PFSK-1 (cell line): ENCODE measurements around the gene CLDN10.

Source experiments
- FOXP2 ChIP-seq: optimal IDR thresholded peaks from 2 replicates; pipeline ENCODE3; 2011; ENCODE audit warnings: borderline replicate concordance, control low read depth, inconsistent platforms; ENCODE audit not compliant: insufficient read depth; ENCODE audit errors: extremely low read length, extremely low read depth
- POLR2AphosphoS5 ChIP-seq: IDR thresholded peaks from 2 replicates; pipeline ENCODE4 v1.6.1; 2012; ENCODE audit warnings: low read depth, mild to moderate bottlenecking, control low read depth, low read length, moderate library complexity
- REST ChIP-seq, 2 experiments: IDR thresholded peaks; 2 replicates each; pipeline versions ENCODE4 v1.6.1 to v1.8.0; 2011 to 2012; ENCODE audit warnings: low read depth in 2 of 2, low read length in 2 of 2, control low read depth in 1 of 2, inconsistent platforms in 1 of 2, mild to moderate bottlenecking in 1 of 2, moderate library complexity in 1 of 2; ENCODE audit not compliant: insufficient read depth in 1 of 2
- SIN3A ChIP-seq: IDR thresholded peaks from 2 replicates; pipeline ENCODE4 v1.6.1; 2012; ENCODE audit warnings: mild to moderate bottlenecking, low read length, moderate library complexity, borderline replicate concordance; ENCODE audit not compliant: insufficient read depth
- TAF1 ChIP-seq: IDR thresholded peaks from 2 replicates; pipeline ENCODE4 v1.6.1; 2012; ENCODE audit warnings: low read length, control low read depth, borderline replicate concordance; ENCODE audit not compliant: insufficient read depth

The CLDN10 gene

DNA sequence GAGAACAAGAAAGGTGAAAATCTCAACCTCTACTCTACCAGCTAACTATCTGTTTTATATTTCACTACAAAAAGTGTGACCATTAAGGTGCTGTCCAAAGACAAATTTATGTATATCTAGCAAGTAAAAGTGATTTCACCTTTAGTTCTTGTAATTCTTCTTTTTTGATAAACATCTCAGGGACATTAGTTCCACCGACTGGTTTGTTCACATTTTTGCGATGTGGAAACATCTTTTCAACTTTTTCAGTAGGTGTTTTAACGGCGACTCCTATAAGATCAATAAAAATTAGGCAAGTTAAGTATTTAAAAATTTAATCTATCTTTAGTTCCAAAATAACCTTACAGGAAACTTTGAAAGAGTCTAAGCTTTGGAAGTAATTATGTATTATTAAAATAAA lies 33.3 kb downstream of the CLDN10 start:
- TF ChIP-seq REST (IDR thresholded peaks at IDR 0.05; ENCODE audit: insufficient read depth in 1 of 2, low read depth in 2 of 2, low read length in 2 of 2) = no peak
- no peak for TF ChIP-seq POLR2AphosphoS5
- no peak for TF ChIP-seq TAF1
- no peak for TF ChIP-seq FOXP2
- no peak for TF ChIP-seq SIN3A

- TF ChIP-seq REST (IDR thresholded peaks at IDR 0.05; ENCODE audit: insufficient read depth in 1 of 2, low read depth in 2 of 2, low read length in 2 of 2) (no peak), TAF1 (no peak), SIN3A (no peak), FOXP2 (no peak), POLR2AphosphoS5 (no peak)
Measured at GRCh38 chr13:95588134-95588533, 35.6 kb downstream of the CLDN10 start.

- TF ChIP-seq SIN3A = no peak
- TF ChIP-seq FOXP2 = no peak
- no peak for TF ChIP-seq REST (IDR thresholded peaks at IDR 0.05; ENCODE audit: insufficient read depth in 1 of 2, low read depth in 2 of 2, low read length in 2 of 2)
- TF ChIP-seq POLR2AphosphoS5 = no peak
- no peak for TF ChIP-seq TAF1
Measured at GRCh38 chr13:95588721-95589120, 36.2 kb downstream of the CLDN10 start.

DNA sequence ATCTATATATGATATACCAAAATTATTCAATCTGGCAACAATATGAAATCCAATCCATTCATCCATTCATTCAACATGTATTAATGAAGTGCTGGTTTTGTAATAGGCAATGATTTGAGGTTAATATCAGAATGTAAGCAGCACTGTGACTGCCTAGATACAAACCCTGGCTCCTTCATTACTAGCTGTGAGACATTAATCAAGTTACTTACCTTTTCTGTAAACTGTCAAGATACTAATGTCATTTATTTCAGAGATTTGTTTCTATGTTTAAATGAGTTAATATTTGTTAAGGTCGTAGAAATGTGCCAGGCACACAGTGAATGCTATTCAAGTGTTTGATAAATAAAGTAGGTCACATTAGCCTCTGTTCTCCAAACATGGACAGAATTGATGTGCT lies 40.9 kb downstream of the CLDN10 start:
- TF ChIP-seq POLR2AphosphoS5 = no peak
- no peak for TF ChIP-seq SIN3A
- TF ChIP-seq TAF1 = no peak
- no peak for TF ChIP-seq REST (IDR thresholded peaks at IDR 0.05; ENCODE audit: insufficient read depth in 1 of 2, low read depth in 2 of 2, low read length in 2 of 2)
- TF ChIP-seq FOXP2 = no peak

DNA sequence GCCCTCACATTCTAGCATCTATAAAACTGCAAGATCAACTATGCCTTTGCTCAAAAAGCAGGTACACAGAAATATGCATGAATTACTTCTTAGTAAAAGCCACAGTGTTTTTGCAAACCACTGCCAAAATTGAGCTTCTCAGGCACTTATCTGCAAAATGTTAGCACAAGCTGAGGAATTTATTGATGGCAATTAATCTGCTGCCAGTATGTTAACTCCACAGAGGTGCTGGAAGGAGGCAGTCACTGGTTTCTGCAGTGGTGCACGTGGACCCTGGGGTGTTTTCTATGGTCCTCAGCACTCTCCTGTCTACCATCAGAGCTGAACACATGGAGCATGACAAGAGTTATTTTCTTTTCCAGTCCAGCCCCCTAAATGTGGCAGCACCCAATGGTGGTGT lies 44.2 kb downstream of the CLDN10 start:
- TF ChIP-seq POLR2AphosphoS5 (no peak), TAF1 (no peak)
